ENCODE measurements around the gene RHOBTB3.

DNA sequence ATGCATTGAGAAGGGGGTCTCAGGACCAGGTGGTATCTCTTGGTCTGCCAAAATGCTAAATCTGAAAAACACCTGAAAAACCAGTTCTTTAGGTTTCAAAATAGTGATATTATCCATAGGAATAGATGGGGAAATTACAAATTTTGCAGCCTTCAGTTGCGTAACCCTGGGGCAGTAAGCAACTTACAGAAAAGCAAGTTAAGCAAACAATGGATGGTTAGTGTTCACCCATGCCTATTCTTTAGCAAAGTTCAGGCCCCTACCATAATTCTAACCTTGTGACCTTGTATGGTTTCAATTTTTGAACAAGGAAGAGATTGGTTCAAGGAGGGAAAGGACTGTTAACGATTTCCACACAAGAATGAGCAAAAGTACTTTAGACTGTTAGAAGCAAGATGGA, 66.9 kb downstream of the RHOBTB3 start:
- TF ChIP-seq, protein P1, sequence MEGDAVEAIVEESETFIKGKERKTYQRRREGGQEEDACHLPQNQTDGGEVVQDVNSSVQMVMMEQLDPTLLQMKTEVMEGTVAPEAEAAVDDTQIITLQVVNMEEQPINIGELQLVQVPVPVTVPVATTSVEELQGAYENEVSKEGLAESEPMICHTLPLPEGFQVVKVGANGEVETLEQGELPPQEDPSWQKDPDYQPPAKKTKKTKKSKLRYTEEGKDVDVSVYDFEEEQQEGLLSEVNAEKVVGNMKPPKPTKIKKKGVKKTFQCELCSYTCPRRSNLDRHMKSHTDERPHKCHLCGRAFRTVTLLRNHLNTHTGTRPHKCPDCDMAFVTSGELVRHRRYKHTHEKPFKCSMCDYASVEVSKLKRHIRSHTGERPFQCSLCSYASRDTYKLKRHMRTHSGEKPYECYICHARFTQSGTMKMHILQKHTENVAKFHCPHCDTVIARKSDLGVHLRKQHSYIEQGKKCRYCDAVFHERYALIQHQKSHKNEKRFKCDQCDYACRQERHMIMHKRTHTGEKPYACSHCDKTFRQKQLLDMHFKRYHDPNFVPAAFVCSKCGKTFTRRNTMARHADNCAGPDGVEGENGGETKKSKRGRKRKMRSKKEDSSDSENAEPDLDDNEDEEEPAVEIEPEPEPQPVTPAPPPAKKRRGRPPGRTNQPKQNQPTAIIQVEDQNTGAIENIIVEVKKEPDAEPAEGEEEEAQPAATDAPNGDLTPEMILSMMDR (IDR thresholded peaks at IDR 0.05): no peak
- TF ChIP-seq POLR2AphosphoS5 (IDR thresholded peaks at IDR 0.05) (no peak), POLR2A (IDR thresholded peaks at IDR 0.05) (no peak)
